ENCODE data around the gene KAT8. TPM values are rescaled to one million over a fixed set of nuclear protein-coding genes. Genes with fewer than 3 reads are reported as not detected.

Gene KAT8
- polyA plus RNA-seq, 3 donors: 34.5 to 136 (median 42.0) TPM

- H3K36me3 ChIP-seq (replicated peaks in 1 of 2; ENCODE audit: control insufficient read depth in 1 of 2, insufficient read depth in 2 of 2, low read length in 2 of 2): peaks cover 32 to 41% of the 10 kb centered on the region in 2 donors
- H3K4me1 Mint-ChIP-seq: peaks cover 74% of the 10 kb centered on the region
Measured at GRCh38 chr16:31114468-31114867, 3.0 kb upstream of the KAT8 start.

More at GRCh38 chr16:31114468-31114867, 3.0 kb upstream of the KAT8 start:
- H2AFZ ChIP-seq (ENCODE audit: insufficient read depth, low read depth, low read length, poor library complexity, severe bottlenecking): no peak overlapping the region
- DNase-seq: no peak
- peaks cover 0 to 2% (median 0%) of the 10 kb centered on the region in 3 donors for H3K27me3 Mint-ChIP-seq (ENCODE audit: low read depth in 3 of 3)
- H3K4me3 ChIP-seq (replicated peaks in 1 of 3; ENCODE audit: low read depth in 2 of 3, low read length in 3 of 3): peak overlapping the region in 1 of 3 experiments; percentile 61
- intact Hi-C loops (cut with micrococcal nuclease): loop anchor here (10.0 kb wide), 2 partner anchors 150 to 760 kb away; partner anchors contain the start of gene ZNF267 (in 1 of the 2)
- peak overlapping the region; percentile 94 to 100 (median 98) for H3K27ac Mint-ChIP-seq
- peak overlapping the region; percentile 89 to 98 for H3K27ac ChIP-seq (ENCODE audit: low read depth in 1 of 2, low read length in 2 of 2)
- H3K9ac ChIP-seq (ENCODE audit: insufficient read depth, low read length, poor library complexity, severe bottlenecking): no peak overlapping the region
- H3K9me3 Mint-ChIP-seq: peaks cover 0 to 3% (median 0%) of the 10 kb centered on the region in 7 donors
- peaks cover 51% of the 10 kb centered on the region for H3K79me2 ChIP-seq (ENCODE audit: insufficient read depth, low read length)
- H3K27me3 ChIP-seq (ENCODE audit: control insufficient read depth in 2 of 2, insufficient read depth in 2 of 2, low read length in 2 of 2): no peaks in the 10 kb centered on the region
- no peak overlapping the region for H3K4me3 Mint-ChIP-seq
- peaks cover 1% of the 10 kb centered on the region for H4K20me1 ChIP-seq (ENCODE audit: insufficient read depth, low read length)
- peak overlapping the region; percentile 64 for H3K4me2 ChIP-seq (replicated peaks; ENCODE audit: extremely low read depth, low read length, poor library complexity, severe bottlenecking)
- no peak for TF ChIP-seq CTCF (IDR thresholded peaks at IDR 0.05)
- H3K4me1 ChIP-seq (ENCODE audit: control insufficient read depth in 1 of 2, insufficient read depth in 2 of 2, low read length in 2 of 2): peaks cover 71 to 80% of the 10 kb centered on the region in 2 donors
- 86% methylated on average over 6 of the region's 8 CpGs for WGBS (ENCODE audit: insufficient coverage)
- no peaks in the 10 kb centered on the region for H3K9me3 ChIP-seq (replicated peaks in 1 of 2; ENCODE audit: control insufficient read depth in 1 of 2, insufficient read depth in 1 of 2, low read length in 2 of 2)
- H3K36me3 Mint-ChIP-seq: peaks cover 40 to 49% of the 10 kb centered on the region in 2 donors
